ENCODE results near the gene MRC1. TPM values are rescaled to one million over a fixed set of nuclear protein-coding genes. Genes with fewer than 3 reads are reported as not detected.

The MRC1 gene
- 18.9 TPM for total RNA-seq
- long read RNA-seq, full-length matches to known transcripts = 2 of 6 reads
- long read RNA-seq, partial matches to known transcripts = 3 of 6 reads
- long read RNA-seq, other reads (novel, unspliced or antisense) = 1 of 6 reads

- H3K36me3 ChIP-seq = no peaks in the 10 kb centered on the region
- peaks cover 6% of the 10 kb centered on the region for H3K9me3 ChIP-seq (replicated peaks)
- H3K4me1 ChIP-seq = peaks cover 6% of the 10 kb centered on the region
- H3K4me3 ChIP-seq = peak within 1 kb of the TSS; percentile 40
- TF ChIP-seq, protein P1, sequence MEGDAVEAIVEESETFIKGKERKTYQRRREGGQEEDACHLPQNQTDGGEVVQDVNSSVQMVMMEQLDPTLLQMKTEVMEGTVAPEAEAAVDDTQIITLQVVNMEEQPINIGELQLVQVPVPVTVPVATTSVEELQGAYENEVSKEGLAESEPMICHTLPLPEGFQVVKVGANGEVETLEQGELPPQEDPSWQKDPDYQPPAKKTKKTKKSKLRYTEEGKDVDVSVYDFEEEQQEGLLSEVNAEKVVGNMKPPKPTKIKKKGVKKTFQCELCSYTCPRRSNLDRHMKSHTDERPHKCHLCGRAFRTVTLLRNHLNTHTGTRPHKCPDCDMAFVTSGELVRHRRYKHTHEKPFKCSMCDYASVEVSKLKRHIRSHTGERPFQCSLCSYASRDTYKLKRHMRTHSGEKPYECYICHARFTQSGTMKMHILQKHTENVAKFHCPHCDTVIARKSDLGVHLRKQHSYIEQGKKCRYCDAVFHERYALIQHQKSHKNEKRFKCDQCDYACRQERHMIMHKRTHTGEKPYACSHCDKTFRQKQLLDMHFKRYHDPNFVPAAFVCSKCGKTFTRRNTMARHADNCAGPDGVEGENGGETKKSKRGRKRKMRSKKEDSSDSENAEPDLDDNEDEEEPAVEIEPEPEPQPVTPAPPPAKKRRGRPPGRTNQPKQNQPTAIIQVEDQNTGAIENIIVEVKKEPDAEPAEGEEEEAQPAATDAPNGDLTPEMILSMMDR (IDR thresholded peaks at IDR 0.05; ENCODE audit: borderline replicate concordance) = no peak
- intact Hi-C loops (cut with micrococcal nuclease) = no loop called here
- DNase-seq = peak; percentile 34
- H3K27ac ChIP-seq (replicated peaks) = peak within 1 kb of the TSS; percentile 25
- peaks cover 10% of the 10 kb centered on the region for H3K27me3 ChIP-seq (ENCODE audit: low read depth)
Measured at GRCh38 chr10:17808971-17809841, at the start of gene MRC1. TSS of gene MRC1 (plus strand) at chr10:17809348. CDS start at chr10:17809466, 118 bp downstream.

- Histone ChIP-seq H3K36me3 (no peaks in the 10 kb centered on the region), H3K27me3 (ENCODE audit: low read depth) (no peaks in the 10 kb centered on the region), H3K27ac (replicated peaks) (no peak overlapping the region), H3K4me1 (no peaks in the 10 kb centered on the region), H3K9me3 (replicated peaks) (peaks cover 10% of the 10 kb centered on the region), H3K4me3 (no peak overlapping the region)
- TF ChIP-seq, protein P1 (IDR thresholded peaks at IDR 0.05; ENCODE audit: borderline replicate concordance) = no peak
- intact Hi-C loops (cut with micrococcal nuclease) = no loop called here
- DNase-seq = no peak
Measured at GRCh38 chr10:17764142-17764541, 45.0 kb upstream of the MRC1 start.

GRCh38 chr10:17765602-17766001 is 43.5 kb upstream of the MRC1 start:
- intact Hi-C loops (cut with micrococcal nuclease) = no loop called here
- H3K9me3 ChIP-seq (replicated peaks) = peaks cover 10% of the 10 kb centered on the region
- H3K4me3 ChIP-seq = no peak overlapping the region
- H3K27ac ChIP-seq (replicated peaks) = no peak overlapping the region
- H3K36me3 ChIP-seq = no peaks in the 10 kb centered on the region
- H3K27me3 ChIP-seq (ENCODE audit: low read depth) = no peaks in the 10 kb centered on the region
- DNase-seq = no peak
- no peaks in the 10 kb centered on the region for H3K4me1 ChIP-seq
- TF ChIP-seq, protein P1 (IDR thresholded peaks at IDR 0.05; ENCODE audit: borderline replicate concordance) = no peak

DNA sequence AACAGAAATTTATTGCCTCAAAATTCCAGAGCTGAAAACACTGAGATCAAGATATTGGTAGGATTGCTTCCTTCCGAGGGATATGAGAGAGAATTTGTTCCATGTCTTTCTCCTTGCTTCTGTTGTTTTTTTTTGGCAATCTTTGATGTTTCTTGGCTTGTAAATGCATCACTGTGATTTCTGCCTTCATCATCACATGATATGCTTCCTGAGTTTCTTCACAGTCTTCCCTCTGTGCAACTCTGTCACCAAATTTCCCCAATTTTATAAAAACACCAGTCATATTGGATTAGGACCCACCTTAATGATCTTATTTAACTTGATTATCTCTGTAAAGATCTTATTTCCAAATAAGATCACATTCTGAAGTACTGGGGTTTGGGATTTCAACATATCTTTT is 42.4 kb upstream of the MRC1 start:
- no peak overlapping the region for H3K27ac ChIP-seq (replicated peaks)
- peaks cover 10% of the 10 kb centered on the region for H3K9me3 ChIP-seq (replicated peaks)
- no peaks in the 10 kb centered on the region for H3K27me3 ChIP-seq (ENCODE audit: low read depth)
- intact Hi-C loops (cut with micrococcal nuclease) = no loop called here
- DNase-seq = no peak
- H3K4me3 ChIP-seq = no peak overlapping the region
- TF ChIP-seq, protein P1 (IDR thresholded peaks at IDR 0.05; ENCODE audit: borderline replicate concordance) = no peak
- no peaks in the 10 kb centered on the region for H3K36me3 ChIP-seq
- H3K4me1 ChIP-seq = no peaks in the 10 kb centered on the region

GRCh38 chr10:17768496-17768895 is 40.7 kb upstream of the MRC1 start:
- H3K4me1 ChIP-seq = no peaks in the 10 kb centered on the region
- TF ChIP-seq, protein P1 (IDR thresholded peaks at IDR 0.05; ENCODE audit: borderline replicate concordance) = no peak
- DNase-seq = no peak
- H3K9me3 ChIP-seq (replicated peaks) = peaks cover 10% of the 10 kb centered on the region
- no peaks in the 10 kb centered on the region for H3K27me3 ChIP-seq (ENCODE audit: low read depth)
- no peak overlapping the region for H3K4me3 ChIP-seq
- intact Hi-C loops (cut with micrococcal nuclease) = no loop called here
- H3K27ac ChIP-seq (replicated peaks) = no peak overlapping the region
- no peaks in the 10 kb centered on the region for H3K36me3 ChIP-seq
